GM12872 (cell line): ENCODE data around the gene NUFIP1.

ENCODE experiments used
- TF ChIP-seq, protein P1 (sequence below): IDR thresholded peaks from 3 replicates; pipeline ENCODE4 v1.5.1; 2011; ENCODE audit warnings: low read depth, mild to moderate bottlenecking, low read length, moderate library complexity; ENCODE audit not compliant: insufficient read depth

NUFIP1 gene

DNA sequence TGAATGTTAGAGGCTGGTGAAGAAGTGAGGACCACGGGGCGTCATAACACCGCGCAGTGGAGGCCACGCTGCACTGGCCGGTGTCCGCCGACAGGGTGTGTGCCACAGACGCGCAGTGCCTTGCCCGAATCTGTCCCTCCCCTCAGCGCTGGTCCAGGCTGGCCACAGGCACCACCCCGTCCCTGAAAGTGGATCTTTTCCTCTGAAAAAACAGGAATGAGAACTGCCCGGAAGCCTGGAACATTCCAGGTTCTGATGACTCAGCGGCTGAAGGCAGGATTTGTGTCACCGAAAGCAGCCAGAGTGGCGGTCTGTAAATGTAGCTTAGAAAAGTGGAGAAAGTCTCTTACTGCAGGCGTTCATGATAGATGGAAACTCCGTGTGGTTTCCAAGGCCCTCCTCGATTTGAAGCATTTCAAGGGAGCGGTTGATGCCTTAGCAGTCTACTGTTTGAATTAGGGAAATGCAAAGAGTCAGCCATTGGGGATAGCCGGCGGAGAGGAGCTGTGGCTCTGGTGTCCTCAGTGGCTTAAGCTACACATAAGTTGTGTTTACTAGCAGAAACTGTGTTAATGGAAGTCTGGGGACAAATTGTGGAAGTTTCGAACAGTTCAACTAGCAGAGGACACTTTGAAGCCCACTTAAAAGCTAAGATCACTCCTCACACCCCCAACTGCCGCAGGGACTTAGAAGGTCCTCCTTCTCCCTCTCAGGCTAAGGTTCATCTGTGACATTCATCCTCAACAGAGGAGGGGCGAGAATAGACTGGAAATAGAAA, 70.8 kb downstream of the NUFIP1 start:
- TF ChIP-seq, protein P1, sequence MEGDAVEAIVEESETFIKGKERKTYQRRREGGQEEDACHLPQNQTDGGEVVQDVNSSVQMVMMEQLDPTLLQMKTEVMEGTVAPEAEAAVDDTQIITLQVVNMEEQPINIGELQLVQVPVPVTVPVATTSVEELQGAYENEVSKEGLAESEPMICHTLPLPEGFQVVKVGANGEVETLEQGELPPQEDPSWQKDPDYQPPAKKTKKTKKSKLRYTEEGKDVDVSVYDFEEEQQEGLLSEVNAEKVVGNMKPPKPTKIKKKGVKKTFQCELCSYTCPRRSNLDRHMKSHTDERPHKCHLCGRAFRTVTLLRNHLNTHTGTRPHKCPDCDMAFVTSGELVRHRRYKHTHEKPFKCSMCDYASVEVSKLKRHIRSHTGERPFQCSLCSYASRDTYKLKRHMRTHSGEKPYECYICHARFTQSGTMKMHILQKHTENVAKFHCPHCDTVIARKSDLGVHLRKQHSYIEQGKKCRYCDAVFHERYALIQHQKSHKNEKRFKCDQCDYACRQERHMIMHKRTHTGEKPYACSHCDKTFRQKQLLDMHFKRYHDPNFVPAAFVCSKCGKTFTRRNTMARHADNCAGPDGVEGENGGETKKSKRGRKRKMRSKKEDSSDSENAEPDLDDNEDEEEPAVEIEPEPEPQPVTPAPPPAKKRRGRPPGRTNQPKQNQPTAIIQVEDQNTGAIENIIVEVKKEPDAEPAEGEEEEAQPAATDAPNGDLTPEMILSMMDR: peak; percentile 91

DNA sequence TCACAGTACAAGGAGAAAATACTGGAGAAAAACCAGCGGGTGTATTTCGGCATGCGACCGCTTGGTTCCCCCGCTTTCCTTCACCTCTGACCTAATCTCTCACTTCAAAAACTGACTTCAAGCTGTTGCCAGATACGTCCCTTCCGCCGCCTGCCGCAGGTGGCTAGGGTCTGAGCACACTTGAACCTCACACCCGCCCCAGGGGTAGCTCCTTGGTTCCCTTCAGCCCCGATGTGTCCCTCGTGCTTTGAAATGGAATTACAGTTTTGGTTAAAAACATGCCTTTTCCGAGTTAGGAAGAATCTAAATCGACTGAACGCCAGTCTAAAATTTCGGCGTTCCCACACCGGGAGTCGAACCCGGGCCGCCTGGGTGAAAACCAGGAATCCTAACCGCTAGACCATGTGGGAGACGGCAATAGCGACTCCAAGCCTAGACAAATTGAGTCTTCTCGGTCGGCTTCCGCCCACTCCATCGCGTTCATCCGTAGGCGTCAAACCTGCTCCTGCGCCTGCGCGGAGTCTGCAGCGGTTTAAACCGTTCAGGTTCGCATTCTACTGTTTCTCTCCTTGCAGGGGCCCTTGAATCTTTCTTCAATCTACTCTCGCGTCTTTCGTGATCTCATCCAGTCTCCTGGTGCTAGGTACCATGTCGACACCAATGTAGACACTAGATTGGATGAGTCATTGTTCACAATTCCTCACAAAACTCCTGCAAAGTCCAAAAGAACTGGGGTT, 71.5 kb downstream of the NUFIP1 start:
- TF ChIP-seq, protein P1: peak; percentile 60

DNA sequence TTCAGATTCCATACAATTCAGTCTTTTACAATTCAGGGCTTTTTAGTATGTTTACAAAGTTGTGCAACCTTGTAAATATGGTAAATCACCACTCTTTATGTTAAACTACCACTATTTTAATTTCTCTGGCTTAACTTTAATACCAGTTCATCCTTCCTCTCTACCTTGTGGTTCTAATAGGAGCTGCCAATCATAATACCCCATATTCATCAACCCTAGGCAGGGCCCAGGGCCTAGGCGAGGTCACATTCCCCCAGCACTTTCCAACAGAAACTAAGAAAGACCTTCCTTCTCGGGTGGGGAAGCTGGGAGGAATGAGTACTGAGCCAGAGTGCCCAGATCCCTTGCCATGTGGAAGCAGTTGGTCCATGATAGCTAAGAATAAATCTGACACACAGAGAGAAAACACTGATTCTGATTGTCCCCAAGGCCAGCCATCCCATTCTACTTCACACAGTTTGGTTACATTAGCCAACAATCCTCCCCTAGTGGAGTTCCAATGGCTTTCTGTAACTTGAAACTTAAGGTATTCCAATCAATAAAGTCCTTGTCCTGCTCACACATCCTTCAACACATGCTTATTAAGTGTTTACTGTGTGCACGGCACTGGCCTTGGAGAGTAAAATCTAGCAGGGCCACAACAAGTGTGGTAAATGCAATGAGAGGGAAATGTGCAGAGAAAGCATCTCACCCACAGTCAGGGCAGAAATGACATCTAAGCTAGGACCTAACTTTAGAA, 76.8 kb downstream of the NUFIP1 start:
- TF ChIP-seq, protein P1: no peak

DNA sequence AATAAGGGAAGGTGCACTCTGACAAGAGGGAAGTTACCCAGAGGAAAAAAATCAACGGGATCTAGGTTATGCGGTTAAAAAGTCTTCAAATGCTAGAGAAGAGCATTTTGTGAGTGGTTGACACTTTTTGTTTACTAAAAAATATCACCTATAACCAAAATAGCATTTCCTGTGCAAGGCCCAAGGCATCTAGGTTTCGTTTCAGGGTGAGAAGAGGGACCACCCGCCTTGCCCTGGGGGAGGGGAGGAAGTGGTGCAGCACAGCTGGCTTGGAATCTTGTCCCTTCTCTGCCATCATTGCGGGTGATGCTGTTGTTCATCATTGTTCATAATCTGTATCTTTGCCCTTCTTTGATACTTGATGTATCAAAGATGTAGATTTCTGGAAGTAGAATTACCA, 80.6 kb downstream of the NUFIP1 start:
- TF ChIP-seq, protein P1: no peak

DNA sequence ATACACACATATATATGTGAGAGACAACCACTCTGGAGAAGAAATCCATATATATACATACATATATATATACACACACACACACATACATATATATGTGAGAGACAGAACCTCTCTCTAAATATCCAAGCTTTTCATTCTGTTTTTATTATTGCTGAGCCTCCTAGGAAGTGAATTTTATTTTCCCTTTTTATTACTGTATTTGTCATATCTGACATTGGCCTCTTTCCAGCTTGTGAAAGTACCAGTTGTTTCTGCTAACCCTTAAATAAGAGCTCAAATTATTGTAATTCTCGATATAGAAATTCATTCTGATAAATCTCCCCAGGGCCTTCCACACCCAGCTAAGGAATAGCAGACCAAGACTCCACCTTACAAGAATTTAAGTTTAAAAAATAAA, 81.0 kb downstream of the NUFIP1 start:
- TF ChIP-seq, protein P1: no peak

DNA sequence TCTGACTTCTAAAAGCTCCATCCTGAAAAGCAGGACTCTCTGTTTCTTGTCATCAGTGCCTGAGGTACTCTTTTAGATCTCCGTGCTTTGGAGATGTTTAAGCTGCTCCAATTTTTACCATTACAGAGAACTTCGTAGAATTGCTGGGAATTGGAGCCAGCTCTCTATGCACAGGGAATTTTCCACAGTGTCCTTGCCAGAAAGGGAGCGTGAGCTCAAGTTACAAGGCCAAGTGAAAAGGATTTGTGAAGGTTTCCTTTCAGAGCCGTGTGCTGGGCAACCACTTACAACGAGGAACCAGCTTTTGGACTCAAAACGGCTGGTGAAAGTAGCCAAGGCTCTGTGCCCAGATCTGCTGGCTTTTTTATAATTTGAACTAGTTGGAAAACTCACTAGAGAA, 82.6 kb downstream of the NUFIP1 start:
- TF ChIP-seq, protein P1: no peak

DNA sequence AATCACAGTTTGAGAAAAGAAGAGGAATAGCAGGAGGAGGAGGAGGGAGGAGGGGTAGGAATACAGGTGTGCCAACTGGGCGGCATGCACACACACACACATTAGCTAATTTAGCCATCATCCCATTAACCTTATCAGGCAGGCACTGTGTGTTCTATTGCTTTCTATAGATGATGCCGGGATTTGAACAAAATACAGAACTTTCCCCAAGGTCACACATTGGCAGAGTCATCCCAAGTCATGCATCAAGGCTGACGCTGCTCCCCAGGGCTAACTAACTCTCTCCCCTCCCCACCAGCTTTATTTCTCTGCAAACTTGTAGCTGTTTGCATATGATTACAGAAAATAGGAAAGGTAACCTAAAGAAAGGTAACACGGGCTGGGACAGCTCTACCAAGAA, 83.0 kb downstream of the NUFIP1 start:
- TF ChIP-seq, protein P1: no peak
